Activated CD4-positive, alpha-beta T cell treated with anti-CD3 and anti-CD28 coated beads for 48 hours (primary cell): ENCODE data around the gene KIF23.
A peak's percentile ranks its signal among the peaks of the same experiment; 100 is the strongest.

Experiments
- DNase-seq: peaks from one replicate; pipeline ENCODE4 v3.0.0-alpha.2; 2020

KIF23 gene

GRCh38 chr15:69468241-69469121 lies 54.3 kb downstream of the KIF23 start:
- peak; percentile 84 for DNase-seq

DNA sequence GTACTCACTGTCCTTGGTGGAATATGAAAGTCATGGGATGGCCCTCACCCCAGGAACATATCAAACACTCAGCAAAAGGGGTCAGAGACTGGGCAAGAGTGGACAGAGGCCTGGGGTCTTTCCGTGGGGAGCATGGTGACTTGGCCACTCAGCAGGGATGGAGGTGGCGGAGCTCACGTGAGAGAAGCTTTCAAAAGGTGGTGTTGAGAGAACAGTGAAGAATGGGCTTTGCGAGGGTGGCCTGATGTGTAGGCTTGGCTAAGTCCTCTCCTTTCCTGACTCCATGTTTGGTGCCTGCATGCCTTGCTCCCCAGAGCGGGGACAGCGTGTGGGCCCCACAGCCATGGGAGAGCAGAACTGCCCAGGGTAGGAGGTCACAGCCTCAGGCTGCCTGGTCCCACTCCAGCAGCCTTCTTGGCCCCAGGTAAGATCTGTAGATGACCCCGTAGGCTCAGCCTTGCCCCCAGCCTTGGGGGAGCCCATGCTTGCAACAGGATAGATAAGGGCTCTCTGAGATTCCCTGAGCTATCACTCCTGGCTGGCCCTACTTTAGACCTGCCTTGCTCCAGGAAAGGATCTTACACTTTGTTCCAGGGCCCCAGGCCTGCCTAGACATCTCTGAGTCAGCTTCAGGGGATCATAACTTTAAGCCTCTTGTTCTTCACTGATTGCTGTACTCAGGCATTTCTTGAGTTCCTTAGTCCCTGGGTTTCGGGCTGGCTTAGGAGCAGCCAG lies 55.5 kb downstream of the KIF23 start:
- no peak for DNase-seq

DNA sequence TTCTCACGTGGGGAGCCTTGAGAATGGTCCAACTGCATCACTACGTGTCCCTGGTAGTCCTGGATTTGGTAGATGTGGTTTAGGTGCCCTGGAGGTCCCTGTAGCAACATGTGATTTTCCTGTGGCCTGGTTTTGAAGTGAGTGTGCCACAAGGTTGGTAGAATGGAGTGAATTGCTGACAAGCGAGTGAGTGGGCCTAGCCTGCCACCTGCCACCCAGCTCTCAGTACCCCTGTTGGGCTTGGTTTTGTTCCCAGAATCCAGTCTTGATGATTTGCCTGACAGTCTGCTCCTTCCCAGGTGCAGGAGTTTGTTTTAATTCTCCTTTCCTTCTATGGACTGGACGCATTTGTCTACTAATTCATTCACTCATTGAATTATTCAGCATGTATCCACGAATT lies 57.9 kb downstream of the KIF23 start:
- DNase-seq, result no peak

GRCh38 chr15:69472562-69472961 lies 58.4 kb downstream of the KIF23 start:
- no peak for DNase-seq

DNA sequence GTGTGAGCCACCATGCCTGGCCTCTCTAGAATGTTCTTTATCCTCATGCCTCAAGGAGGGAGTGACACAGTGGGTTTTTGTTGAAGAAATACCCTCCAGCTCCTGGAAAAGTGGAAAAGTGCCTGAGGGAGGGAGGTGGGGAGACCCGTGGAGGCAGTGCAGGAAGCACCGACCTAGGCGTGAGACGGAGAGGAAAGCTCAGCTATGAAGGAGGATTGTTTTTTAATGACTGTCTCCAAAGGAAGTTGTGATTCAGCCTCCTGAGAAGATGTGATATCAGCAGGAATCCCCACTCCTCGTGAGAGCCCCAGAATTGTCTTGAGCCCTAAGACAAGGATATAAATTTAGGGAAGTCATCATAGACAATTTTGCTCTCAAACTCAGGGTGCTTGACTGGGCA lies 60.1 kb downstream of the KIF23 start:
- DNase-seq, result no peak

- no peak for DNase-seq
Observed at GRCh38 chr15:69474846-69475455, 60.8 kb downstream of the KIF23 start.

DNA sequence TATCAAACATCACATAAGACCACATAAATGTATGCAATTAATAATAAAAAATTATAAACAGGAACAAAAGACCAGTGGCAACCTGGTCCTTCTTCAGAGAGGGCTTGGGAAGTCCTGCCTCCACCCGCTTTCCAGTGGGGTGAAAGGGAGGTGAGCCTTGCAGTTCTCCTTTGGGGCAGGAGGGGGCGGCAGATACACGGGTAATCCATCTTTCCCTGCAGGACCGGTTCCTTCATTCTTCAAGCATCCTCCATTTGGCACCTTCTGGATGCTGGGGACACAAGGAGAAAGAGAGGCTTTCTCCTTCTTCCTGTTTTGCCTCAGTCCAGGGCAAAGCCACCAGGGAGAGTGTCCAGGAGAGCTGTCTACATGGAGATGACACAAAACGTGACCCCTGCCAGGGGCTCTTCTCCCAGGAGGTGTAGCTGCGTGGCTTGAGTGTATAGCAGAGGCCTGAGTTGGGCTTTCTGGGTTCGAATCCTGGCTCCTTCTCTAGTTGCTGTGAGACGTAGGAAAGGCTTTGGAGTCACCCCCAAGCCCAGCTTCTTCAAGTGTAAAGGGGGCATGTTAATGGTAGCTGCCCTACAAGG lies 61.7 kb downstream of the KIF23 start:
- peak; percentile 84 for DNase-seq

DNA sequence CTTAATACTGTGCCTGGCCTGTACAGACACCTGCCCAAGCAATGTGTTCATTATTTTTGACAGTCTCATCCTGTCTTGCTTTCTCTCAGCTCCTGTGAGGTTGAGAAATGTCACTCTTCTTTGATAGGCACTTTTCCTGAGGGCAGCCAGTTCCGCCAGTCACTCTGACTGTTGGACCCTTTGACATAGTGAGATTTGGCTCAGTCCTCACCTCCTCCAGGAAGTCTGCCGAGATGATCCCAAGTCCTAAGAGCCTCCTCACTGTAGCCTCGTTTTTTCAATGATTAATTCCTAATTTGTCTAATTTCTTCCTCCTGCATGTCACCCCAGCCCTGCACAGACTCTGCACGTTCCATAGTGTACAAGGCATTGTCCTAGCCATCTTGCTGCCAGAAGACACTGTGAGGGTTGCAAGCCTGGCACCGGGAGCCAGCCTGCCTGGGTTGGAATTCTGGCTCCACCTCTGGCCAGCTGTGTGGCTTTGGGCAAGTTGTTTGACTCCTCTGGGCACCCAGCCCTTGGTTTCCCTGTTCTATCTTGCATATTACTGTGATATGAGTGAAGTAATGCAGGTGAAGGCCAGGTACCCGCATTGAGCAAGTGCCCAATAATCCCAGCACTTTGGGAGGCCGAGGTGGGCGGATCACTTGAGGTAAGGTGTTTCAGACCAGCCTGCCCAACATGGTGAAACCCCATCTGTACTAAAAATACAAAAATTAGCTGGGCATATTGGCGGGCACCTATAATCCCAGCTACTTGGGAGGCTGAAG lies 62.7 kb downstream of the KIF23 start:
- no peak for DNase-seq

- DNase-seq, result peak; percentile 65
Observed at GRCh38 chr15:69478259-69478781, 64.2 kb downstream of the KIF23 start.

GRCh38 chr15:69479081-69479480 lies 64.9 kb downstream of the KIF23 start:
- no peak for DNase-seq

DNA sequence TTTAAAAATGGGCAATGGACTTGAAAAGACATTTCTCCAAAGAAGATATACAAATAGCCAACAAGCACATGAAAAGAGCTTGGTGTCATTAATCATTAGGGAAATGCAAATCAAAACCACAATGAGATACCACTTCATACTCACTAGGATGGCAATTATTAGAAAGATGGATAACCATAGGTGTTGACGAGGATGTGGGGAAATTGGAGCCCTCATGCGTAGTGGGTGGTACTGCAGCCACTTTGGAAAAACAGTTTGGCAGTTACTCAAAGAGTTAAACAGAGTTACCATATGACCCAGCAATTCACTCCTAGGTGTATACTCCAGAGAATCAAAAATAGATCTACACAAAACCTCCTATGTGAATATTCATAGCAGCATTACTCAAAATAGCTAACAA lies 65.8 kb downstream of the KIF23 start:
- DNase-seq, result no peak

- DNase-seq, result no peak
Observed at GRCh38 chr15:69480932-69481331, 66.8 kb downstream of the KIF23 start.

DNA sequence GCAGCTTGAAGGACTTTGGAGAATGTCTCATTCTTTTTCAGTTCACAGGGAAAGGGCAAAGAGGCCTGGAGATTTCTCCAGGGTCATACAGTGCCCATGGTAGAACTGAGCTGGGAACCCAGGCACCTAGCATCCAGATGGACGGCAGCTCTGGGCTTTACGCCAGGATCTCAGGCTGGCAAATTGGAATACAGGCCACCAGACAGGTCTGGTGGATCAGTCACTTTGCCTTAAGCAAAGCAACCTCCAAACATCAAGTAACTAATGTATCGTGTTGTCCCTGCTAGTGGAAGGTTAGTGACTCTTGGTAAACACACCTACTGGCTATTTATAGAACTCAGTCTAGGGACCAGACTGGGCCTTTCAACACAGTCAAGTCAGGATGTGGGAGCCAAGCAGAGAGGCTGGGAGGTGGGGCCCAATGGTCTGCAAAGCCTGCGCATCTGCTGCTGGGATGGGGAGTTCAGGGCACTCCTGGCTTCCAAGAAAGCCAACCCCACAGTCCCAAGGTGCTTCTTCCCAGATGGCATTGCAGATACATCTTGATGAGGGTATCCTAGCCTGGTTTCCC lies 68.6 kb downstream of the KIF23 start:
- no peak for DNase-seq

- no peak for DNase-seq
Observed at GRCh38 chr15:69484837-69485236, 70.7 kb downstream of the KIF23 start.

GRCh38 chr15:69486481-69487110 lies 72.4 kb downstream of the KIF23 start:
- DNase-seq, result no peak

GRCh38 chr15:69489073-69489571 lies 75.0 kb downstream of the KIF23 start:
- no peak for DNase-seq

- DNase-seq, result no peak
Observed at GRCh38 chr15:69490356-69491037, 76.3 kb downstream of the KIF23 start.

DNA sequence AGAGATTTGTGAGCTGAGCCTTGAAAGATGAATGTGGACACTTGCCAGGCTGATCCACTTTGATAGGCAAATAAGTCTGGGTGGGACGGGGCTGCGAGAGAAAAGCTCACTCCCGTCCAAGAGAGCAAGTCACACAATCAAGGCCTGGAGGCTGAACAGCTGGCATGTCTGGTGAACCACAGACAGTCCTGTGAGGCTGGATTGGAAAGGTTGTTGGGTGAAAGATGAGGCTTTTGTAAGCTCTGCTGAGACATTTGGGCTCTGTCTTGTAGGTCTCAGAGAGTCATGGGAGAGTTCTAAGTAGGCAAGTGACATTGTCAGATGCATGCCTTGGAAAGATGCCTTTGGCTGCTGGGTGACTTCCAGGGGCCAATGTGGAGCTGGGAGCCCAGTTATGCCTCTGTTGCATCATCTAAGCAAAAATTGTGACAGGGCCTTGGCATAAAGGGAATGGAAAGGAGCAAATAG lies 76.9 kb downstream of the KIF23 start:
- DNase-seq, result no peak

- no peak for DNase-seq
Observed at GRCh38 chr15:69493406-69493805, 79.3 kb downstream of the KIF23 start.

- DNase-seq, result no peak
Observed at GRCh38 chr15:69496001-69496400, 81.9 kb downstream of the KIF23 start.

- DNase-seq, result no peak
Observed at GRCh38 chr15:69497076-69497475, 82.9 kb downstream of the KIF23 start.
